ENCODE results near the gene DLEU7.

DLEU7 gene

GRCh38 chr13:50842251-50842989, 1.1 kb downstream of the DLEU7 start:
- DNase-seq: no peak

- no peak for DNase-seq
These were observed 1.7 kb downstream of the DLEU7 start for GRCh38 chr13:50841786-50842185.

DNA sequence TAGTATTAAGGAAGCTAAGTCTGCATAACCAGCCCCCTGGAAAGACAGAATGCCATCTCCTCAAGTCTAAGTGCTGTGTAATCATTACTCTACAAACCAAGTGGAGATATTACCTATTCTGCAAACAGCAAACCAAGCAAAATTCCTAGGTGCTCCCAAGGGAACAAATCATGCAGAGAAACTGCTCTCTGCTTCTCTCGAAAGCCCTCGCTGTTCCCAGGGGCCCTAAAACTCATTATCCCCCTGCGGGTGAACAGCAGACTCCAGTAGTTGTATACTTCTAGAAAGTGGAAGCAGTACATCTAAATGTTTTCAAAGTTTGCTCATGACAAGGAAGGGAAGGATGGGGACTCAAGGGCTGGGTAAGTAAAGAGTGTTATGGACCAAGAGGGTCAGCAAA, 3.2 kb downstream of the DLEU7 start:
- no peak for DNase-seq

GRCh38 chr13:50839828-50840227, 3.7 kb downstream of the DLEU7 start:
- no peak for DNase-seq

DNA sequence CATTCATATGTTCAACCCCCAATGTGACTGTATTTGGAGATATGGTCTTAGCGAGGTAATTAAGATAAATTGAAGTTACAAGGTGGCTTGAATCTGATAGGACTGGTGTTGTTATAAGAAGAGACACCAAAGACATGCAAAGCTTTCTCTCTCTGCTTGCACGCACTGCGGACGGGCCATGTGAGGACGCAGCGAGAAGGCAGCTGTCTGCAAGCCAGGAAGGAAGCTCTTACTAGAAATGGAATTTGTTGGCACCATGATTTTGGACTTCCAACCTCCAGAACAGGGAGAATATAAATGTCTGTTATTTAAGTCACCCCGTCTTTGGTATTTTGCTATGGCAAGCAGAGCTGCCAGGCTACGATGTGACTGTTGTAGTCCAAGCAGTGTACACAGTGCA, 4.8 kb downstream of the DLEU7 start:
- DNase-seq: no peak

DNA sequence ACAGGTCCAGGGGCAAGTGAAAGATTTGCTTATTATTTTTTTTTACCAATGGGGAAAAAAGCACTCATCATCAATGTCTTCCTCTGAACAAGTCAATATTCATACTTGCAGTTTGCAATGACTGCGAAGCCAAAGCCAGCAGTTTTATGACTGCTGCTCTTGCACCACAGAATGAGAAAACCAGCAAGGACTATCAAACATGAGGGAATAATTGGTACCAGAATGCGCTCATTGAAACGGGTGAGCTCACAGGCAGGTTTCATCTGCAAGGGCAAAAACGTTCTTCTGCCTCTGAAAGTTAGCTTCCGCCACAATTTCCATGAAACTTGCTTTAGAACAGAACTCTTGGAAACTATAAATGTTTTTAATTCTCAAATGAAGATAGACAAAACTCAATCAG, 5.5 kb downstream of the DLEU7 start:
- no peak for DNase-seq

DNA sequence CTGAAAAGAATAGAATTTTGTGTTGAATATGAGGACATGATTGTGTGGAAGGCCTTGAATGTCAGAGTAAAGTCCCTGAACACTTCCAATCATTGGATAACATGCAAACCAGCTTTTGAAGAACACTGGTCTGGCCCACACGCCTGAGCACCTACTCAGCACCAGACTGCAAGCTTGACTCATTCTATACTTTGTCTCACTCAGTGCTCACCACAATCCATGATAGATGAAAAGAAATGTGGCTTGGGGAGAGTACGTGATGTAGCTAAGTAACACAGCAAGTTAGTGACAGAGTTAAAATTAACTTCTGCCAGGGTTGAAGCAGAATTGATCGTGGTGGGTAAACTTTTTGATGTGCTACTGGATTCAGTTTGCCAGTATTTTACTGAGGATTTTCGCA, 12.0 kb downstream of the DLEU7 start:
- no peak for DNase-seq

DNA sequence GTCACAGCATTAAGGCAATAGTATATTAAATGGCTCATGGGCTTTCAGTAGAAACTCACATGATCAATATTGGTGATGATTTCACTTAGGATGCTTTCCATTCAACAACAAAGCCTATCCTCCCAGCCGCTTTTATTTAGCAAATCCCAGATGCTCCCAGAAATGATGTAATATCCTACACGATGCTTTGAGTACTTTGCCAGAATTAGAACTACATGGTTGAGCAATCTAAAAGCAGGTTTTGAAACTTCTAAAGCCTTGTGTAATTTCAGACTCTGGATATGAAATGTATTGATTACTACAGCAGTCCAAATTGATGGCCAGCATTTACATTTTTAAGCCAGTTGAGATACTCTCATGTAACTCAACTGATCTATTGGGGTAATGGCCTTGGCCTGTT, 13.6 kb downstream of the DLEU7 start:
- DNase-seq: no peak

GRCh38 chr13:50829226-50829625, 14.3 kb downstream of the DLEU7 start:
- DNase-seq: no peak

DNA sequence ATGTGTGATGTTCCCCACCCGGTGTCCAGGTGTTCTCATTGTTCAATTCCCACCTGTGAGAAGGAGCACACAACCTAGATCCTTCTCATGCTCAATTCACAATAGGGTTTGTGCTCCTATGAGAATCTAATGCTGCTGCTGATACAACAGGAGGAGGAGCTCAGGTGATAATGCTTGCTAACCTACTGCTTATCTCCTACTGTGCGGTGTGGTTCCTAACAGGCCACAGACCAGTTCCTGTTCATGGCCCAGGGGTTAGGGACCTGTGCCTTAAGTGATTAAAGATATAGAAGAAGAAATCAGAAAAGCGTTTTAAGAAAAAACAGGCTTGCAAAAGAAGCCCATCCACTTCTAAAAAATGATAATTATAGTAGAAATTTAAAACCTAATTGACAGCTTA, 17.5 kb downstream of the DLEU7 start:
- DNase-seq: no peak

GRCh38 chr13:50812242-50812641, 31.2 kb downstream of the DLEU7 start:
- no peak for DNase-seq

GRCh38 chr13:50810998-50811397, 32.5 kb downstream of the DLEU7 start:
- DNase-seq: no peak

- no peak for DNase-seq
These were observed 33.0 kb downstream of the DLEU7 start for GRCh38 chr13:50810468-50810867.

- DNase-seq: peak; percentile 1
These were observed 34.1 kb downstream of the DLEU7 start for GRCh38 chr13:50809133-50810090.

DNA sequence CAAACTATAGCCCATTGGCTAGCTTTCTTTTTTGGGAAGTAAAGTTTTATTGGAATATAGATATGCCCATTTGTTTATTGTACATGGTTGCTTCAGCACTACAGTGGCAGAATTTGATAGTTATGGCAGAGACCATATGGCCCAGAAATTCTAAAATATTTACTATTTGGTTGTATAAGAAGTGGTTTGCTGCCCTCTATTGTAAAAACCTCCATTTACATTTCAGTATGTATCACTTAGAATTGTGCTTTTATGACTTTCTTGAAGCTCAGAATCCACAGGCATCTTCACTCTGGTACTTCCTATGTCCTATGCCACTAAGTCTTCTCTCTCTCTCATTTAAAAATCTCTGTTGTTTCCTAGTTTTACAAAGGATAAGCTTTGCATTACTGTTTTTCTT, 37.7 kb downstream of the DLEU7 start:
- no peak for DNase-seq

DNA sequence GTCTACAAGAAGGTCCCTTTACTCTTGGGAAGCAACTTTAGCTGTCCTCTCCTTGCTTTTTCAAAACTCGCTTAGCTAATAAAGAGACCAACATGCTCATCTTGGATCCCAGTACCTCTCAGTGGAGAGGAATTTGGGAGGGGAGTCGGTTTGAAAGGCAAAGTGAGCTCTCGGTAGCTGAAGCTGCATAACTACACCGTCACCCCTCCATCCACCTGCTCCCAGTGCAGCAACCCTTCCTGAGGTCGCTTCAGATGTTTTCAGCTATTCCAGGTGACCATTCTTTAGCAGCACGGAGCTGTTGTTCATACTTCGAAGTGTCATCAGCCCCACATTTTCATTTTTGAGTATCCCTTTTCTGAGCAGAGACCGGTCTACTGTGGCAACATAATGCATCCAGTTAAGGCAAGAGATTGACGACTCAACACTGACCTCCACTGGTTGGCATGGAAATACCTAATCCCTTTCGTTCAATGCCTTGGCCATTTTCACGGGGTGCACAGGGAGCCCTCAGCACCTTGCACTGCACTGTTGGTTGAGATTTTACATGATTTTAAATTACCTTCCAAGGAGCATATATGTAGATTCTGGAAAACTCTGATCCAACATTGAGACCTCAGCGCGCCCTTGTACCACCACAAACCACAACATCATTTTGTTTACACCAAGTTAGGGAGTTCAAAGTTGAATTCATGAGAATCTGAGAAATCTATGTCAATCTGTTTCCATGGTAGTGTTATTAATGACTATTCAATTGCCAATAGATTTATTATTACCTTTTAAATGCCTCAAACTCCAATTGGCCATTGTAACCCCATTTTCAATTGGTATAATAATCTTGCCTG, 42.2 kb downstream of the DLEU7 start:
- peak; percentile 31 for DNase-seq

DNA sequence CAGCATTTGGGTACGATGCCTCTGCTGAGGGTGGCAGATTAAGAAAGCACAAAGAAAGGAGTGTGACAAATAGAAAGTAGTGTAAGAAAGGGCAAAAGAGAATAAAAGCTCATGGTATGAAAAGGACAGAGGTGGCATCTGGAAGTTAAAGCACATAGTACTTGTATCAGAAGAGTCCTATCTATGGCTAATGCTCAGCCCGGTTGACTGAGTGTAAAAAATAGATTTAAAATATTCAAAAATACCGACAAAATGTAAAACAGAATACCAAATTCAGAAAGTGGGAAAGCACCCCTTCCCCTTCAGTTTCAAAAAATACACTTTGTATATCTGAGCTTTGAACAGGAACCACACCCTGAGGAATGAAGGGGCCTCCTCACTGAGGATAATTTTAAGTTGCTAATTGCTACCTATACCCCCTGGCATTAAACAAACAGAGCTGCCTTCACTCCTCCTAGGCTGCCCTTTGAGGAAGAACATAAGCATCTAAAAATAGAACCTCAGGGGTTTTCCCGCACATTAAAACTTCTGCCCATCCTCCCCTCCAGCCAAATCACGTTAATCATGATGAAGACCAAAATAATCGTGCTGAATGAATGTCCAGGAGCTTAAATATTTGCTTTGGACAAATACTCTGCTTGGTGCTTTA, 43.3 kb downstream of the DLEU7 start:
- DNase-seq: no peak

- no peak for DNase-seq
These were observed 44.6 kb downstream of the DLEU7 start for GRCh38 chr13:50798923-50799322.

- DNase-seq: no peak
These were observed 46.4 kb downstream of the DLEU7 start for GRCh38 chr13:50797091-50797490.

DNA sequence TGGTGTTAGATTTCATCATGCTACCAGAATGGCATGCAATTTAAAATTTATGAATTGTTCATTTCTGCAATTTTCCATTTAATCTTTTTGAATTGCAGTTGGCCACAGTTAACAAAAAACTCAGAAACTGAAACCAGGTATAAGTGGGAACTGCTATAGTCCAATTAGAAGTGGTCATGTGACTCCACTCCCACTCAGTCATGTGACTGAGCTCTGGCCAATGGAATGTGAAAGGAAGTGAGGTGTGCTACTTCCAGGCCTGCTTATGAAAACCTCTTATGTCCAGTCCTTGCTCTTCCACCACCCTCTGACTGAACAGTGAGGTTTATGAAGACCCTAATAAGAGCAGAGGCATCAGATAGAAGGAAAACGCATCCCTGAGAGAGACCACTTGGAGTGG, 47.0 kb downstream of the DLEU7 start:
- DNase-seq: no peak

DNA sequence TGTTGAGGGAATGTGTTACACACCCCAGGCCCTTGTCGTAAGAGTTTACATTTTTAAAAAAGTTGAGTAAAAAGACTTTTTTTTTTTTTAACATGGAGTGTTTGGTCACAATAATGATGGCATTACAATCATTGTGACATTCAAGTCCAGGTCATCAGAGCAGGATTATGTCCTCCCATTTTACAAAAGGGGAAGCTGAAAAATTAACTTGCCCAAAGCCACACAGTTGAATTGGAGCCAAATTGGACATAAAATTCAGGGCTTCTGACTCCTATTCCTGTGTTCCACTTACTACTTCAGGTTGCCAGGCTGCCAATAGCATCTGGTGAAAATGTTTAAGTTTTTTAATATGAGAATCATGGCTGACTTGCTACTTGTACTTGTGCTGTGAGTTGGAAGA, 49.3 kb downstream of the DLEU7 start:
- no peak for DNase-seq

DNA sequence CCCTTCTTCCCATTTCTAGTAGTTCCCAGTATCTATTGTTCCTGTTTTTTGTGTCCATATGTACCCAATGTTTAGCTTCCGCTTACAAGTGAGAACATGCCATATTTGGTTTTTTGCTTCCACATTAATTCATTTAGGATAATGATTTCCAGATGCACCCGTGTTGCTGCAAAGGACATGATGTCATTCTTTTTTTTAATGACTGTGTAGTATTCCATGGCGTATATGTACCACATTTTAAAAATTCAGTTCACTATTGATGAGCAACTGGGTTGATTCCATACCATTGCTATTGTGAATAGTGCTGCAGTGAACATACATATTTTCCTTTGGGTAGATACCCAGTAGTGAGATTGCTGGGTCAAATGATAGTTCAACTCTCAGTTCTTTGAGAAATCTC, 50.5 kb downstream of the DLEU7 start:
- DNase-seq: no peak
